ENCODE data around the gene RAB3IP. TPM values are rescaled to one million over a fixed set of nuclear protein-coding genes. Genes with fewer than 3 reads are reported as not detected.

Gene RAB3IP
- total RNA-seq, 1 donor from 2014 or later = 16.5 TPM

- no peak for TF ChIP-seq CTCF (IDR thresholded peaks at IDR 0.05)
- Mint-ChIP-seq H3K4me3 (ENCODE audit: unreplicated experiment) (no peak overlapping the region), H3K27ac (ENCODE audit: unreplicated experiment) (no peak overlapping the region), H3K4me1 (ENCODE audit: unreplicated experiment) (peaks cover 3% of the 10 kb centered on the region), H3K27me3 (ENCODE audit: unreplicated experiment) (no peaks in the 10 kb centered on the region), H3K36me3 (ENCODE audit: unreplicated experiment) (peaks cover 23% of the 10 kb centered on the region), H3K9me3 (ENCODE audit: unreplicated experiment) (peaks cover 9% of the 10 kb centered on the region)
- DNase-seq (ENCODE audit: extremely low spot score, unreplicated experiment) = no peak
Observed at GRCh38 chr12:69810870-69811498, 72.3 kb downstream of the RAB3IP start.

DNA sequence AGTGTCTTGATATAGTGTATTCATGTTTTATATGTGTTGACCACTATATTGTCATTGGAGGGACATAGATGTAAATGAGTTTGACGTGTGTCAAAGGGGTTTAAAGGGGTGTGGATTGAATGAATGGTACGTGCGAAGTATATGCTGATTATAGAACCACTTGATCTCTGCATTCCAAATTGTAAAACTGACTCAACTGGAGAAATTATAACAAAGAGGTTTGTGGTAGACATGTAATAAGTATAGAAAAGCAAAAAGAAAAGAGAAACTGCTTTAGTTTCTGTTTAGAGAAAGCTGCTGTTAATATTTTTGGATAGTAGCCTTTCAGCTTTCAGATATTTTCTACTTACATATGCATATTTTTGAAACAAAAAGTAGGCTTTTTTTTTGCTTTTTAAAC lies 77.4 kb downstream of the RAB3IP start:
- H3K9me3 Mint-ChIP-seq (ENCODE audit: unreplicated experiment) = peaks cover under 1% of the 10 kb centered on the region
- H3K4me3 Mint-ChIP-seq (ENCODE audit: unreplicated experiment) = no peak overlapping the region

GRCh38 chr12:69821032-69821455 lies 82.4 kb downstream of the RAB3IP start:
- DNase-seq (ENCODE audit: extremely low spot score, unreplicated experiment) = no peak
- Mint-ChIP-seq H3K4me3 (ENCODE audit: unreplicated experiment) (no peak overlapping the region), H3K27me3 (ENCODE audit: unreplicated experiment) (no peaks in the 10 kb centered on the region)

More for the DNA sequence above, 77.4 kb downstream of the RAB3IP start:
- Mint-ChIP-seq H3K27me3 (ENCODE audit: unreplicated experiment) (no peaks in the 10 kb centered on the region), H3K4me1 (ENCODE audit: unreplicated experiment) (peaks cover 7% of the 10 kb centered on the region), H3K27ac (ENCODE audit: unreplicated experiment) (no peak overlapping the region), H3K36me3 (ENCODE audit: unreplicated experiment) (peaks cover 5% of the 10 kb centered on the region)
- DNase-seq (ENCODE audit: extremely low spot score, unreplicated experiment) = no peak
- TF ChIP-seq CTCF (IDR thresholded peaks at IDR 0.05) = no peak

DNA sequence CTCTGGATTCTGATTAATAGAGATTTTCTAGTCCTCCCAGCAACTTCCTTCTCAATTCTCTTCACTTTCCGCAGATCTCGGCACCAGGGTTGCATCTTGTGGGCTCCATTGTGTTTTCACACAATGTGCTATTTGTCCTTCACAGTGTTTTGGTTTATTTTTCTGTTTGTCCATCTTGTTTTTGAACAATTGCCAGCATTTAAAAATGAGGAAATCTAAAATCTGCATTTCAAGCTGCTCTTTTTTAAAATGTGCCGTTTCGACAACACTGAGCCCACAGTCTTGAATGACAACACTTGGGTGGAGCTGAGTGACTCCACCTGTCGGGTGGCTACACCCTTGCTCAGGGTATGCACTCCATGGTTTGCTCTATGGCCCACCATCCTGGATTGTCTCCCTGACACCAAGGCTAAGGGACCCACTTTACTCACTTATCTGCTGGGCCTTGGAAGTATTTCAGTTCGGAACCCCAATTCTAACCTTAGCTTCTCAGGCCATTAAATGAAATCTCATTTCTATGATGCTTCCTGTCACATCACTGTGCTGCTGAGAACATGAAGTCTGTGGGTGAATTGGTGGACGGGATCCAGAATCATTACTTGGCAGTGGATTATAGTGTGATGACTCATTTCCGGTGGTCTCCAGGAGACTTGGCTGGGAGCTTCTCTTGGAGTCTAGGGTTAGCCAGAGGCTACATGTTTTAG lies 82.9 kb downstream of the RAB3IP start:
- Mint-ChIP-seq H3K9me3 (ENCODE audit: unreplicated experiment) (no peaks in the 10 kb centered on the region), H3K36me3 (ENCODE audit: unreplicated experiment) (peaks cover 3% of the 10 kb centered on the region), H3K27me3 (ENCODE audit: unreplicated experiment) (no peaks in the 10 kb centered on the region), H3K27ac (ENCODE audit: unreplicated experiment) (peak overlapping the region; percentile 60), H3K4me3 (ENCODE audit: unreplicated experiment) (no peak overlapping the region), H3K4me1 (ENCODE audit: unreplicated experiment) (peaks cover 16% of the 10 kb centered on the region)
- no peak for DNase-seq (ENCODE audit: extremely low spot score, unreplicated experiment)
- TF ChIP-seq CTCF (IDR thresholded peaks at IDR 0.05) = no peak

More at GRCh38 chr12:69821032-69821455, 82.4 kb downstream of the RAB3IP start:
- no peak for TF ChIP-seq CTCF (IDR thresholded peaks at IDR 0.05)
- Mint-ChIP-seq H3K27ac (ENCODE audit: unreplicated experiment) (no peak overlapping the region), H3K4me1 (ENCODE audit: unreplicated experiment) (peaks cover 16% of the 10 kb centered on the region), H3K36me3 (ENCODE audit: unreplicated experiment) (peaks cover 3% of the 10 kb centered on the region), H3K9me3 (ENCODE audit: unreplicated experiment) (no peaks in the 10 kb centered on the region)

DNA sequence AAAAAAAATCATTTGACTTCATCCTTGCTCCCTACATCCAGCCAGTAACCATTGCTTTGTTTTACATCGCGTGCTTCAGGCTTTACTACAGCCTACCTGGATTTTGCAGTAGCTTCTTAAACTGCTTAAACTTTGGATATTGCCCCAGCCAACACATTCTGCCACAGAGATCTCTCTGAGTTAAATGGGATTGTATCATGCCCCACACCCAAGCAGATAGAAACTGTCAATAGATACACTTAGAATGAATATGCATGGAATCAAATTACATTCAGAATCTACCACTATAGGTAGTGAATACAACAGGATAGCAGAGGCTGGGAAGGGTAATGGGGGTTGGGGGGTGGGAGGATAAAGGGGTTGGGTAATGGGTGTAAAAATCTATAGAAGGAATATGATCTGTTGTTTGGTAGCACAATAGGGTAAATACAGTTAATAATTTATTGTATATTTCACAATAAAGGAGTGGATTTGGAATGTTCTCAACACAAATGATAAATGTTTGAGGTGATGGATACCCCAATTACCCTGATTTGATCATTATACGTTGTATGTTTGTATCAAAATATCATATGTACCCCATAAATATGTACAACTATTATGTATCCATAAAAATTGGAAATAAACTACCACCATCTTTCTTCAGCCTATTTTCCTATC lies 83.7 kb downstream of the RAB3IP start:
- Mint-ChIP-seq H3K4me1 (ENCODE audit: unreplicated experiment) (peaks cover 16% of the 10 kb centered on the region), H3K9me3 (ENCODE audit: unreplicated experiment) (no peaks in the 10 kb centered on the region), H3K4me3 (ENCODE audit: unreplicated experiment) (no peak overlapping the region), H3K36me3 (ENCODE audit: unreplicated experiment) (no peaks in the 10 kb centered on the region), H3K27ac (ENCODE audit: unreplicated experiment) (peak overlapping the region; percentile 60), H3K27me3 (ENCODE audit: unreplicated experiment) (no peaks in the 10 kb centered on the region)
- no peak for TF ChIP-seq CTCF (IDR thresholded peaks at IDR 0.05)
- no peak for DNase-seq (ENCODE audit: extremely low spot score, unreplicated experiment)
